Measurements from ENCODE around the gene PDPN. TPM values are rescaled to one million over a fixed set of nuclear protein-coding genes. Genes with fewer than 3 reads are reported as not detected.

The PDPN gene
- total RNA-seq, 1 donor from 2014 or later: 2.2 TPM

DNA sequence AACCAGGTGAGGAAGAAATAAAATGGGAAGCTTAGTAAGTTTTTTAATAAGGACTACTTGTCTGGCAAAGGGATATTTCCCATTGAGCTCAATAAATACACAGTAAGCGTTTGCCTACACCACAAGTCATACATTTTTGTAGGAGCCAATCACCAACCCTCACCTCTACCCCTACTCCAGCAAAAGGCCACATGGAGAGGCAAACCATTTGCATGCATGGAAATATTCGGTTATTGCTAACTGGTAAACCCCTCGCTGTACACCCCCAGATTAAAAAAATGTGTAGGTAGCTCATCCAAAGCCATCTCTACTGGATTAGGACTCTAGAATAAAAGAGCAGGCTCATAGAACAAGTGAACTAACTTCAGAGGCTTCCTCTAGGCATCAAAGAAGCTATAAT, 21.1 kb downstream of the PDPN start:
- no peaks in the 10 kb centered on the region for H3K79me2 ChIP-seq (ENCODE audit: low read depth)
- H4K20me1 ChIP-seq (ENCODE audit: low read depth): no peaks in the 10 kb centered on the region
- Mint-ChIP-seq H3K36me3 (peaks cover 17% of the 10 kb centered on the region), H3K27me3 (ENCODE audit: insufficient read depth, low read depth) (peaks cover 2% of the 10 kb centered on the region), H3K9me3 (peaks cover 2% of the 10 kb centered on the region), H3K4me1 (peaks cover 20% of the 10 kb centered on the region), H3K27ac (no peak overlapping the region), H3K4me3 (no peak overlapping the region)
- peaks cover 4% of the 10 kb centered on the region for H3F3A ChIP-seq (ENCODE audit: low read depth)
- H3K36me3 ChIP-seq: no peaks in the 10 kb centered on the region
- no peak overlapping the region for H3K4me2 ChIP-seq
- no peak for DNase-seq (ENCODE audit: low spot score)
- no peak overlapping the region for H2AFZ ChIP-seq (replicated peaks)
- H3K27ac ChIP-seq: no peak overlapping the region
- H3K27me3 ChIP-seq: no peaks in the 10 kb centered on the region
- H3K4me1 ChIP-seq: peaks cover 12% of the 10 kb centered on the region
- no peaks in the 10 kb centered on the region for H3K9me3 ChIP-seq (ENCODE audit: low read depth)
- H3K9ac ChIP-seq: no peak overlapping the region
- TF ChIP-seq EZH2phosphoT487 (IDR thresholded peaks at IDR 0.05): no peak
- TF ChIP-seq EZH2 (IDR thresholded peaks at IDR 0.05): no peak
- TF ChIP-seq, protein P1, sequence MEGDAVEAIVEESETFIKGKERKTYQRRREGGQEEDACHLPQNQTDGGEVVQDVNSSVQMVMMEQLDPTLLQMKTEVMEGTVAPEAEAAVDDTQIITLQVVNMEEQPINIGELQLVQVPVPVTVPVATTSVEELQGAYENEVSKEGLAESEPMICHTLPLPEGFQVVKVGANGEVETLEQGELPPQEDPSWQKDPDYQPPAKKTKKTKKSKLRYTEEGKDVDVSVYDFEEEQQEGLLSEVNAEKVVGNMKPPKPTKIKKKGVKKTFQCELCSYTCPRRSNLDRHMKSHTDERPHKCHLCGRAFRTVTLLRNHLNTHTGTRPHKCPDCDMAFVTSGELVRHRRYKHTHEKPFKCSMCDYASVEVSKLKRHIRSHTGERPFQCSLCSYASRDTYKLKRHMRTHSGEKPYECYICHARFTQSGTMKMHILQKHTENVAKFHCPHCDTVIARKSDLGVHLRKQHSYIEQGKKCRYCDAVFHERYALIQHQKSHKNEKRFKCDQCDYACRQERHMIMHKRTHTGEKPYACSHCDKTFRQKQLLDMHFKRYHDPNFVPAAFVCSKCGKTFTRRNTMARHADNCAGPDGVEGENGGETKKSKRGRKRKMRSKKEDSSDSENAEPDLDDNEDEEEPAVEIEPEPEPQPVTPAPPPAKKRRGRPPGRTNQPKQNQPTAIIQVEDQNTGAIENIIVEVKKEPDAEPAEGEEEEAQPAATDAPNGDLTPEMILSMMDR (IDR thresholded peaks at IDR 0.05): no peak
- H3K4me3 ChIP-seq: no peak overlapping the region

DNA sequence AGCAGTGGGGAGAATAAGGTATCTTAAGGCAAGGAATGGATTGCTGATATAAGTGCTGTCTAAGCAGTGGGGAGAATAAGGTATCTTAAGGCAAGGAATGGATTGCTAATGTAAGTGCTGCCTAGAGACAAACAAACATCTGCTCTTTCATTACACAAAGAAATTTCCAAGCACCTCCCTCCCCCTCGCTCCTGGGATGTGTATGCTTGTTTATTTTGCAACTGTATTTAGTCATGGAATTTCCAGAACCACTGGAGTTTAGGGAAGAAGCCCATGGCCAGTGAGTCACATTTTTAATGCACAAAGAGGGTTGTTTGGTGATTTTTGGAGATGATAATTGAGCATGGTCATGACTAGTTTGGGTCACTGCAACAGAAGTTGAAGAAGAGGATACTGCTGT, 21.5 kb downstream of the PDPN start:
- H3K4me1 Mint-ChIP-seq: peaks cover 20% of the 10 kb centered on the region
- H3K9ac ChIP-seq: no peak overlapping the region

DNA sequence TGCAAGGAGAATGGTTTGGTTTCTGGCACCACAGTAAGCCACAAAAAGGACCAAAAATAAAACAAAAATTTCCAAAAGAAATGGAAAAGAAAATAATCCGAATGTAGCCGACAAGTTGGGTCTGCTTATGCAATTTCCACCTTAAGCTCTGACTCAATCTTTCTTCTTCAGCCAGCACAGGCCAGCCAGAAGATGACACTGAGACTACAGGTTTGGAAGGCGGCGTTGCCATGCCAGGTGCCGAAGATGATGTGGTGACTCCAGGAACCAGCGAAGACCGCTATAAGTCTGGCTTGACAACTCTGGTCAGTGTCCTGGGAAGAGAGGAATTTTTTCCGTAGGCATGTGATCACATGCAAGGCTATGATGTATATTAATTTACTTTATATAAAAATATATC, 23.4 kb downstream of the PDPN start:
- H3K9me3 ChIP-seq (ENCODE audit: low read depth): no peaks in the 10 kb centered on the region
- no peaks in the 10 kb centered on the region for H4K20me1 ChIP-seq (ENCODE audit: low read depth)
- Mint-ChIP-seq H3K4me3 (no peak overlapping the region), H3K27ac (no peak overlapping the region), H3K9me3 (peaks cover 2% of the 10 kb centered on the region), H3K4me1 (peaks cover 18% of the 10 kb centered on the region), H3K27me3 (ENCODE audit: insufficient read depth, low read depth) (peaks cover 2% of the 10 kb centered on the region), H3K36me3 (peaks cover 27% of the 10 kb centered on the region)
- no peaks in the 10 kb centered on the region for H3K27me3 ChIP-seq
- peaks cover 12% of the 10 kb centered on the region for H3K4me1 ChIP-seq
- TF ChIP-seq EZH2 (IDR thresholded peaks at IDR 0.05) (no peak), EZH2phosphoT487 (IDR thresholded peaks at IDR 0.05) (no peak)
- TF ChIP-seq, protein P1 (IDR thresholded peaks at IDR 0.05): no peak
- H3K27ac ChIP-seq: no peak overlapping the region
- H3K4me2 ChIP-seq: no peak overlapping the region
- no peaks in the 10 kb centered on the region for H3K79me2 ChIP-seq (ENCODE audit: low read depth)
- H3K36me3 ChIP-seq: no peaks in the 10 kb centered on the region
- H2AFZ ChIP-seq (replicated peaks): no peak overlapping the region
- H3K9ac ChIP-seq: no peak overlapping the region
- H3K4me3 ChIP-seq: no peak overlapping the region
- peaks cover 4% of the 10 kb centered on the region for H3F3A ChIP-seq (ENCODE audit: low read depth)
- DNase-seq (ENCODE audit: low spot score): no peak

More for the DNA sequence above, 21.5 kb downstream of the PDPN start:
- Histone ChIP-seq H3K4me3 (no peak overlapping the region), H4K20me1 (ENCODE audit: low read depth) (no peaks in the 10 kb centered on the region), H2AFZ (replicated peaks) (no peak overlapping the region), H3K27ac (no peak overlapping the region), H3F3A (ENCODE audit: low read depth) (peaks cover 4% of the 10 kb centered on the region), H3K36me3 (no peaks in the 10 kb centered on the region), H3K9me3 (ENCODE audit: low read depth) (no peaks in the 10 kb centered on the region), H3K79me2 (ENCODE audit: low read depth) (no peaks in the 10 kb centered on the region), H3K4me1 (peaks cover 12% of the 10 kb centered on the region), H3K4me2 (no peak overlapping the region), H3K27me3 (no peaks in the 10 kb centered on the region)
- H3K27me3 Mint-ChIP-seq (ENCODE audit: insufficient read depth, low read depth): peaks cover 2% of the 10 kb centered on the region
- H3K27ac Mint-ChIP-seq: no peak overlapping the region
- H3K4me3 Mint-ChIP-seq: no peak overlapping the region
- peaks cover 19% of the 10 kb centered on the region for H3K36me3 Mint-ChIP-seq
- no peak for DNase-seq (ENCODE audit: low spot score)
- TF ChIP-seq EZH2 (IDR thresholded peaks at IDR 0.05): no peak
- TF ChIP-seq EZH2phosphoT487 (IDR thresholded peaks at IDR 0.05): no peak
- TF ChIP-seq, protein P1 (IDR thresholded peaks at IDR 0.05): no peak
- peaks cover 2% of the 10 kb centered on the region for H3K9me3 Mint-ChIP-seq
